HepG2 (cell line): Measurements from ENCODE around the gene ZBTB45. TPM values are rescaled to one million over a fixed set of nuclear protein-coding genes. Genes with fewer than 3 reads are reported as not detected.

Experiments used
- HMGXB4 ChIP-seq, 2 experiments: sonication (generic) in 1 of 2; formaldehyde crosslinking in 1 of 2; IDR thresholded peaks; 2 replicates each; pipeline versions ENCODE4 v1.4.0 to v1.6.1; 2018 to 2020; ENCODE audit warnings: missing genetic modification reagents in 2 of 2, borderline replicate concordance in 1 of 2, low read depth in 1 of 2, mild to moderate bottlenecking in 1 of 2, missing biosample characterization in 1 of 2
- HNRNPK ChIP-seq: fragments of 200-400 bp; formaldehyde crosslinking; IDR thresholded peaks from 2 replicates; pipeline ENCODE4 v1.6.1; 2018; ENCODE audit warnings: low read length, low read depth, moderate library complexity, mild to moderate bottlenecking; ENCODE audit not compliant: poor library complexity, severe bottlenecking
- KDM3A ChIP-seq: IDR thresholded peaks from 2 replicates; pipeline ENCODE4 v1.6.1; 2018; ENCODE audit warnings: low read depth, missing compliant biosample characterization
- KLF15 ChIP-seq: sonication (generic); formaldehyde crosslinking; IDR thresholded peaks from 2 replicates; pipeline ENCODE4 v1.8.1; 2023; ENCODE audit warnings: borderline replicate concordance, mild to moderate bottlenecking, inconsistent platforms, missing genetic modification reagents, mixed read lengths
- NR2C2 ChIP-seq: sonication (generic); formaldehyde crosslinking; IDR thresholded peaks from 2 replicates; pipeline ENCODE4 v1.4.0; 2020; ENCODE audit warnings: missing genetic modification reagents, mild to moderate bottlenecking, moderate library complexity, borderline replicate concordance
- NR2F2 ChIP-seq: IDR thresholded peaks from 2 replicates; pipeline ENCODE4 v1.6.1; 2012; ENCODE audit warnings: low read depth, inconsistent platforms, borderline replicate concordance
- REST ChIP-seq, 2 experiments: IDR thresholded peaks; 2 replicates each; pipeline ENCODE4 v1.6.1; 2011 to 2012; ENCODE audit warnings: low read length in 2 of 2, borderline replicate concordance in 1 of 2, low read depth in 1 of 2, mild to moderate bottlenecking in 1 of 2, moderate library complexity in 1 of 2
- SKI ChIP-seq: fragments of 450-650 bp; IDR thresholded peaks from one replicate; pipeline ENCODE4 v1.6.1; 2018; ENCODE audit warnings: mild to moderate bottlenecking; ENCODE audit not compliant: partially characterized antibody
- ZNF441 ChIP-seq: sonication (generic); formaldehyde crosslinking; IDR thresholded peaks from 2 replicates; pipeline ENCODE4 v1.7.0; 2021; ENCODE audit warnings: missing genetic modification reagents, borderline replicate concordance
- ZNF501 ChIP-seq: sonication (generic); formaldehyde crosslinking; IDR thresholded peaks from 2 replicates; pipeline ENCODE4 v1.5.1; 2020; ENCODE audit warnings: mild to moderate bottlenecking, moderate library complexity, missing genetic modification reagents
- ZNF770 ChIP-seq: sonication (generic); formaldehyde crosslinking; IDR thresholded peaks from 2 replicates; pipeline ENCODE4 v1.5.0; 2020; ENCODE audit warnings: mild to moderate bottlenecking, missing genetic modification reagents
- polyA plus RNA-seq, 8 experiments: library from polyadenylated mRNA; depleted of rRNA in 3 of 8; stranded (reverse) in 7 of 8; unstranded in 1 of 8; fragments of >200 nt; fragmentation: Illumina TruSeq in 4 of 8; extraction: Trizol in 4 of 8; gene quantifications; 2 replicates each; pipeline versions ENCODE4 v1.2.1 to v1.2.3, GENCODE V29; 2011 to 2016; ENCODE audit warnings: low read depth in 4 of 8, missing spikeins in 1 of 8, mixed read lengths in 1 of 8; ENCODE audit not compliant: insufficient read depth in 1 of 8
- total RNA-seq, 5 experiments: library from RNA; depleted of rRNA; stranded (reverse); fragments of >200 nt; fragmentation: Illumina TruSeq; extraction: Trizol; gene quantifications; 2 replicates each; pipeline ENCODE4 v1.2.3, GENCODE V29; 2016; ENCODE audit warnings: low read depth in 1 of 5

Gene ZBTB45
- total and polyA plus RNA-seq, 2 of the 13 experiments (the other 11 are each of a cell fraction or from before 2014, with no cell fraction given), result 3.0 to 3.7 TPM

GRCh38 chr19:58510084-58510862, 9.3 kb downstream of the ZBTB45 start (continued):
- peak; percentile 92 for TF ChIP-seq ZNF441 (CRISPR knock-in tag)
- no peak for TF ChIP-seq REST (IDR thresholded peaks at IDR 0.05; ENCODE audit: borderline replicate concordance in 1 of 2, low read depth in 1 of 2, low read length in 2 of 2)
- TF ChIP-seq NR2C2, result peak; percentile 90
- 0 out of 2 replicates have a peak, but pooled peaks have one; percentile 29 for TF ChIP-seq KDM3A (CRISPR knock-in tag)
- TF ChIP-seq KLF15 (CRISPR knock-in tag), result no peak
- peak; percentile 80 for TF ChIP-seq SKI
- TF ChIP-seq NR2F2, result peak; percentile 89
- no peak for TF ChIP-seq HNRNPK
- TF ChIP-seq ZNF501 (CRISPR knock-in tag), result peak; percentile 58
- TF ChIP-seq ZNF770 (CRISPR knock-in tag), result peak; percentile 91
- 0 out of 4 replicates have a peak, but pooled peaks of 1 of the 2 experiments have one; percentile 6 for TF ChIP-seq HMGXB4 (CRISPR knock-in tag; IDR thresholded peaks at IDR 0.05; ENCODE audit: borderline replicate concordance in 1 of 2, low read depth in 1 of 2)
- TF ChIP-seq, all 625 proteins: peak for 105
